GM23248 (cell line): ENCODE measurements around the gene FADS1.

Experiments used
- EZH2 ChIP-seq: fragments of 200-600 bp; sonication (generic); IDR thresholded peaks from 2 replicates; pipeline ENCODE4 v1.6.1; 2018; ENCODE audit warnings: antibody characterized with exemption, mild to moderate bottlenecking; ENCODE audit not compliant: insufficient read depth, poor library complexity, severe bottlenecking
- EZH2phosphoT487 ChIP-seq: fragments of 200-600 bp; sonication (generic); IDR thresholded peaks from 2 replicates; pipeline ENCODE4 v1.6.1; 2018; ENCODE audit warnings: antibody characterized with exemption, moderate library complexity, mild to moderate bottlenecking, low read depth; ENCODE audit not compliant: insufficient read depth

DNA sequence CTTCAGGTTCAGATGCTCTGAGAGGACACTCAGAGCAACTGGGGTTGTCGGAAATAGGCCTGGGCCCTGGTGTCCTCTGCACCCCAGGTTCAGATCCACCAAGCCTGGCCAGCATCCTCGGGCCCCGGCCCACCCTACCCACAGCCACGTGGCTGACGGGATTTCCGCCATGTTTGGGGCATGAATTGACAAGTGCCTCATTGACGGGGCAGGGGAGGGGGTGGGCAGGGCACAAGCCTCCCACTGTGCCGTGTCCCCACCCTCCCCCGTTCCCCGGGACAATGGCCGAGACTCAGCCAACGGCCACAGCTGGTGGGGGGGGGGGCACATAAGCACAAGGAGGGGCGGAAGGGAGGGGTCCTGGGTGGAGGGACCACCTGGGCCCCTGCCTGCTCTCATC lies 55.9 kb downstream of the FADS1 start:
- TF ChIP-seq EZH2 = no peak
- no peak for TF ChIP-seq EZH2phosphoT487
